Breast epithelium (tissue), 3 donors: ENCODE results near the gene HEATR5A.

Experiments
- CTCF ChIP-seq, 3 donors: fragments of 450-650 bp; IDR thresholded peaks; one replicate each; pipeline ENCODE4 v1.5.1; 2016 to 2017; ENCODE audit warnings: antibody characterized with exemption in 3 of 3, mild to moderate bottlenecking in 3 of 3, moderate library complexity in 3 of 3
- POLR2A ChIP-seq: fragments of 450-650 bp; IDR thresholded peaks from one replicate; pipeline ENCODE4 v1.6.1; 2016; ENCODE audit warnings: antibody characterized with exemption, mild to moderate bottlenecking, moderate library complexity
- POLR2AphosphoS5 ChIP-seq, 3 donors: sonication (generic); formaldehyde crosslinking; IDR thresholded peaks; one replicate each; pipeline ENCODE4 v1.6.1; 2017; ENCODE audit warnings: antibody characterized with exemption in 3 of 3

- TF ChIP-seq CTCF (IDR thresholded peaks at IDR 0.05) (no peak), POLR2A (no peak), POLR2AphosphoS5 (IDR thresholded peaks at IDR 0.05) (no peak)
These were observed 119.5 kb downstream of the HEATR5A start for GRCh38 chr14:31300883-31301282.
